K562 (cell line): ENCODE data around the gene TMEM184C. TPM values are rescaled to one million over a fixed set of nuclear protein-coding genes. Genes with fewer than 3 reads are reported as not detected.

Experiments used
- CEBPG ChIP-seq, 3 experiments: fragments of 200-800 bp in 1 of 3; sonication (Bioruptor generic) in 1 of 3; sonication (generic) in 1 of 3; formaldehyde crosslinking in 1 of 3; IDR thresholded peaks in 2 of 3; conservative IDR thresholded peaks in 1 of 3; 2 replicates each; pipeline versions ENCODE4 v1.6.1 to v1.8.0; 2016 to 2022; ENCODE audit warnings: missing compliant biosample characterization in 2 of 3, missing genetic modification characterization in 2 of 3, mild to moderate bottlenecking in 1 of 3, missing genetic modification reagents in 1 of 3
- ZNF75A ChIP-seq: fragments of 450-650 bp; formaldehyde crosslinking; IDR thresholded peaks from 2 replicates; pipeline ENCODE4 v1.4.0; 2020; ENCODE audit warnings: mild to moderate bottlenecking
- polyA plus RNA-seq, 8 experiments: library from polyadenylated mRNA; depleted of rRNA in 4 of 8; stranded (reverse) in 5 of 8; unstranded in 3 of 8; fragments of >200 nt; fragmentation: Nextera tagmentation in 2 of 8; fragmentation: Illumina TruSeq in 1 of 8; extraction: Ambion mirVana in 2 of 8; extraction: Trizol in 1 of 8; gene quantifications; 2 replicates each; pipeline versions ENCODE4 v1.2.1 to v1.2.3, GENCODE V29; 2011 to 2014; ENCODE audit warnings: inconsistent platforms in 1 of 8, missing spikeins in 1 of 8
- total RNA-seq, 7 experiments: library from RNA; depleted of rRNA in 6 of 7; stranded (reverse); fragments of >200 nt in 6 of 7; fragmentation: Illumina TruSeq in 2 of 7; extraction: Trizol in 2 of 7; gene quantifications; 2 replicates each; pipeline versions ENCODE4 v1.2.1 to v1.2.3, GENCODE V29; 2011 to 2021; ENCODE audit warnings: low replicate concordance in 1 of 7

The TMEM184C gene
- total and polyA plus RNA-seq, 9 of the 15 experiments (the other 6 are each of a cell fraction or from before 2014, with no cell fraction given) = 3.9 to 24.2 (median 18.2) TPM

GRCh38 chr4:147717878-147718277 is 100.7 kb downstream of the TMEM184C start (continued):
- no peak for TF ChIP-seq CEBPG (CRISPR knock-in tag; IDR thresholded peaks at IDR 0.05)
- TF ChIP-seq CEBPG (tag; conservative IDR thresholded peaks at IDR 0.05 in 1 of 2, IDR thresholded peaks at IDR 0.05 in 1 of 2) = peak; percentile 70 to 79
- TF ChIP-seq ZNF75A (CRISPR knock-in tag) = no peak

Other genes with a start within 250 kb of the TMEM184C start
- not detected in 2 replicates for gene EDNRA, start 136.3 kb upstream of the TMEM184C start, total RNA-seq (2014; rRNA removed)
- not detected in 2 replicates for gene EDNRA, start 136.3 kb upstream of the TMEM184C start, total RNA-seq (2014; rRNA removed; fragmentation: Illumina TruSeq; extraction: Trizol)
- gene EDNRA, start 136.3 kb upstream of the TMEM184C start, total RNA-seq (2015; rRNA removed; fragmentation: Illumina TruSeq; extraction: Trizol) = not detected in 2 replicates
- 0.04 TPM in 1 of 2 replicates, not detected in the other for gene EDNRA, start 136.3 kb upstream of the TMEM184C start, total RNA-seq (2021)
- not detected in 2 replicates for gene EDNRA, start 136.3 kb upstream of the TMEM184C start, polyA plus RNA-seq (2011; rRNA removed)
- not detected in 2 replicates for gene EDNRA, start 136.3 kb upstream of the TMEM184C start, polyA plus RNA-seq (2014; fragmentation: Illumina TruSeq; extraction: Trizol)
- not detected for gene EDNRA, start 136.3 kb upstream of the TMEM184C start, polyA plus RNA-seq (2014; fragmentation: Nextera tagmentation; extraction: Ambion mirVana)
- gene EDNRA, start 136.3 kb upstream of the TMEM184C start, polyA plus RNA-seq (2014; rRNA removed) = not detected in 2 replicates
- 7.2 and 7.9 TPM in 2 replicates for gene PRMT9, start 66.8 kb downstream of the TMEM184C start, total RNA-seq (2014; rRNA removed)
- gene PRMT9, start 66.8 kb downstream of the TMEM184C start, total RNA-seq (2014; rRNA removed; fragmentation: Illumina TruSeq; extraction: Trizol) = 11.9 and 12.7 TPM in 2 replicates
- 11.5 and 12.0 TPM in 2 replicates for gene PRMT9, start 66.8 kb downstream of the TMEM184C start, total RNA-seq (2015; rRNA removed; fragmentation: Illumina TruSeq; extraction: Trizol)
- 8.2 and 8.3 TPM in 2 replicates for gene PRMT9, start 66.8 kb downstream of the TMEM184C start, total RNA-seq (2021)
- 12.1 and 15.6 TPM in 2 replicates for gene PRMT9, start 66.8 kb downstream of the TMEM184C start, polyA plus RNA-seq (2011; rRNA removed)
- 6.0 and 7.1 TPM in 2 replicates for gene PRMT9, start 66.8 kb downstream of the TMEM184C start, polyA plus RNA-seq (2014; fragmentation: Illumina TruSeq; extraction: Trizol)
- 1 to 10 TPM; 3.5 to 4.7 TPM for gene PRMT9, start 66.8 kb downstream of the TMEM184C start, polyA plus RNA-seq (2014; fragmentation: Nextera tagmentation; extraction: Ambion mirVana)
- 5.5 and 8.3 TPM in 2 replicates for gene PRMT9, start 66.8 kb downstream of the TMEM184C start, polyA plus RNA-seq (2014; rRNA removed)
- 0.05 and 0.16 TPM in 2 replicates for gene ARHGAP10, start 114.7 kb downstream of the TMEM184C start, total RNA-seq (2014; rRNA removed)
- gene ARHGAP10, start 114.7 kb downstream of the TMEM184C start, total RNA-seq (2014; rRNA removed; fragmentation: Illumina TruSeq; extraction: Trizol) = 0.07 and 0.10 TPM in 2 replicates
- 0.04 TPM in 1 of 2 replicates, not detected in the other for gene ARHGAP10, start 114.7 kb downstream of the TMEM184C start, total RNA-seq (2015; rRNA removed; fragmentation: Illumina TruSeq; extraction: Trizol)
- 0.16 and 0.22 TPM in 2 replicates for gene ARHGAP10, start 114.7 kb downstream of the TMEM184C start, total RNA-seq (2021)
- 0.14 and 0.24 TPM in 2 replicates for gene ARHGAP10, start 114.7 kb downstream of the TMEM184C start, polyA plus RNA-seq (2011; rRNA removed)
- 0.08 TPM in 1 of 2 replicates, not detected in the other for gene ARHGAP10, start 114.7 kb downstream of the TMEM184C start, polyA plus RNA-seq (2014; fragmentation: Illumina TruSeq; extraction: Trizol)
- under 1 TPM in 1 of 2 experiments, not detected in 1; 0.03 TPM for gene ARHGAP10, start 114.7 kb downstream of the TMEM184C start, polyA plus RNA-seq (2014; fragmentation: Nextera tagmentation; extraction: Ambion mirVana)
- gene ARHGAP10, start 114.7 kb downstream of the TMEM184C start, polyA plus RNA-seq (2014; rRNA removed) = 0.13 TPM in 1 of 2 replicates, not detected in the other